ENCODE results near the gene ZNF121.
"Not testable (repeated sequence)": the region's sequence is repeated elsewhere in the genome, so short reads cannot be mapped to it uniquely, and the experiment has no call there.

The ZNF121 gene

GRCh38 chr19:9608912-9609311, 24.6 kb upstream of the ZNF121 start:
- Histone ChIP-seq H3K27ac (no peak overlapping the region), H3K36me3 (ENCODE audit: insufficient read depth, low read length) (peaks cover 56% of the 10 kb centered on the region), H3K9ac (ENCODE audit: insufficient read length) (no peak overlapping the region), H3K4me3 (no peak overlapping the region), H3K9me3 (ENCODE audit: low read depth, low read length) (peaks cover 25% of the 10 kb centered on the region)
- TF ChIP-seq POLR2AphosphoS5 (IDR thresholded peaks at IDR 0.05; ENCODE audit: borderline replicate concordance, low read depth, low read length) (no peak), EZH2 (IDR thresholded peaks at IDR 0.05) (no peak), FOXP2 (optimal IDR thresholded peaks at IDR 0.05; ENCODE audit: control extremely low read depth, extremely low read length, insufficient read depth) (no peak)
- DNase-seq (ENCODE audit: low read depth, low spot score), result no peak

- Histone ChIP-seq H3K4me3 (no peak overlapping the region), H3K27ac (no peak overlapping the region), H3K9me3 (ENCODE audit: low read depth, low read length) (no peaks in the 10 kb centered on the region), H3K9ac (ENCODE audit: insufficient read length) (no peak overlapping the region), H3K36me3 (ENCODE audit: insufficient read depth, low read length) (no peaks in the 10 kb centered on the region)
- TF ChIP-seq POLR2AphosphoS5 (IDR thresholded peaks at IDR 0.05; ENCODE audit: borderline replicate concordance, low read depth, low read length) (no peak), FOXP2 (optimal IDR thresholded peaks at IDR 0.05; ENCODE audit: control extremely low read depth, extremely low read length, insufficient read depth) (no peak), EZH2 (IDR thresholded peaks at IDR 0.05) (no peak)
- no peak for DNase-seq (ENCODE audit: low read depth, low spot score)
These were observed 12.7 kb upstream of the ZNF121 start for GRCh38 chr19:9597027-9597426.

- Histone ChIP-seq H3K4me3 (no peak overlapping the region), H3K9me3 (ENCODE audit: low read depth, low read length) (peaks cover 6% of the 10 kb centered on the region; the same call in 1 of the 2 replicates), H3K9ac (ENCODE audit: insufficient read length) (no peak overlapping the region), H3K36me3 (ENCODE audit: insufficient read depth, low read length) (peaks cover 15% of the 10 kb centered on the region), H3K27ac (no peak overlapping the region)
- no peak for TF ChIP-seq POLR2AphosphoS5 (IDR thresholded peaks at IDR 0.05; ENCODE audit: borderline replicate concordance, low read depth, low read length)
- DNase-seq (ENCODE audit: low read depth, low spot score), result no peak
These were observed 2.5 kb upstream of the ZNF121 start for GRCh38 chr19:9586764-9587163.

GRCh38 chr19:9582081-9582725, 2.1 kb downstream of the ZNF121 start:
- H3K27ac ChIP-seq; H3K4me3 ChIP-seq; DNase-seq (ENCODE audit: low read depth, low spot score); H3K9ac ChIP-seq (ENCODE audit: insufficient read length): not testable (repeated sequence)
- peaks cover 57% of the 10 kb centered on the region for H3K36me3 ChIP-seq (ENCODE audit: insufficient read depth, low read length)
- peaks cover 21% of the 10 kb centered on the region for H3K9me3 ChIP-seq (ENCODE audit: low read depth, low read length)

GRCh38 chr19:9580728-9581127, 3.6 kb downstream of the ZNF121 start:
- TF ChIP-seq FOXP2 (optimal IDR thresholded peaks at IDR 0.05; ENCODE audit: control extremely low read depth, extremely low read length, insufficient read depth), result no peak
- no peak for TF ChIP-seq EZH2 (IDR thresholded peaks at IDR 0.05)
- TF ChIP-seq POLR2AphosphoS5 (IDR thresholded peaks at IDR 0.05; ENCODE audit: borderline replicate concordance, low read depth, low read length), result no peak
- H3K36me3 ChIP-seq (ENCODE audit: insufficient read depth, low read length), result peaks cover 71% of the 10 kb centered on the region
- H3K27ac ChIP-seq, result no peak overlapping the region
- H3K9me3 ChIP-seq (ENCODE audit: low read depth, low read length), result peaks cover 29% of the 10 kb centered on the region
- H3K9ac ChIP-seq (ENCODE audit: insufficient read length), result no peak overlapping the region
- DNase-seq (ENCODE audit: low read depth, low spot score), result no peak
- no peak overlapping the region for H3K4me3 ChIP-seq

- Histone ChIP-seq H3K9me3 (ENCODE audit: low read depth, low read length) (peaks cover 74% of the 10 kb centered on the region), H3K9ac (ENCODE audit: insufficient read length) (no peak overlapping the region), H3K36me3 (ENCODE audit: insufficient read depth, low read length) (peaks cover 95% of the 10 kb centered on the region), H3K4me3 (no peak overlapping the region), H3K27ac (no peak overlapping the region)
- no peak for TF ChIP-seq FOXP2 (optimal IDR thresholded peaks at IDR 0.05; ENCODE audit: control extremely low read depth, extremely low read length, insufficient read depth)
- TF ChIP-seq POLR2AphosphoS5 (IDR thresholded peaks at IDR 0.05; ENCODE audit: borderline replicate concordance, low read depth, low read length), result no peak
- no peak for TF ChIP-seq EZH2 (IDR thresholded peaks at IDR 0.05)
- no peak for DNase-seq (ENCODE audit: low read depth, low spot score)
These were observed 14.0 kb downstream of the ZNF121 start for GRCh38 chr19:9570255-9570654.

- Histone ChIP-seq H3K4me3 (no peak overlapping the region), H3K9ac (ENCODE audit: insufficient read length) (no peak overlapping the region), H3K27ac (no peak overlapping the region), H3K9me3 (ENCODE audit: low read depth, low read length) (peaks cover 76% of the 10 kb centered on the region), H3K36me3 (ENCODE audit: insufficient read depth, low read length) (peaks cover 99% of the 10 kb centered on the region)
- DNase-seq (ENCODE audit: low read depth, low spot score), result no peak
- TF ChIP-seq FOXP2 (optimal IDR thresholded peaks at IDR 0.05; ENCODE audit: control extremely low read depth, extremely low read length, insufficient read depth) (no peak), POLR2AphosphoS5 (IDR thresholded peaks at IDR 0.05; ENCODE audit: borderline replicate concordance, low read depth, low read length) (no peak), EZH2 (IDR thresholded peaks at IDR 0.05) (no peak)
These were observed 17.6 kb downstream of the ZNF121 start for GRCh38 chr19:9566729-9567128.

- TF ChIP-seq POLR2AphosphoS5 (IDR thresholded peaks at IDR 0.05; ENCODE audit: borderline replicate concordance, low read depth, low read length) (no peak), FOXP2 (optimal IDR thresholded peaks at IDR 0.05; ENCODE audit: control extremely low read depth, extremely low read length, insufficient read depth) (no peak), EZH2 (IDR thresholded peaks at IDR 0.05) (no peak)
These were observed 18.2 kb downstream of the ZNF121 start for GRCh38 chr19:9565900-9566705.

More at GRCh38 chr19:9565900-9566705, 18.2 kb downstream of the ZNF121 start:
- H3K9ac ChIP-seq (ENCODE audit: insufficient read length), result no peak overlapping the region
- peaks cover 99% of the 10 kb centered on the region for H3K36me3 ChIP-seq (ENCODE audit: insufficient read depth, low read length)
- H3K27ac ChIP-seq, result no peak overlapping the region
- peaks cover 75% of the 10 kb centered on the region for H3K9me3 ChIP-seq (ENCODE audit: low read depth, low read length)
- peak overlapping the region; percentile 26 for H3K4me3 ChIP-seq
- no peak for DNase-seq (ENCODE audit: low read depth, low spot score)

All from SK-N-MC (cell line).